ENCODE measurements around the gene RPL15.

DNA sequence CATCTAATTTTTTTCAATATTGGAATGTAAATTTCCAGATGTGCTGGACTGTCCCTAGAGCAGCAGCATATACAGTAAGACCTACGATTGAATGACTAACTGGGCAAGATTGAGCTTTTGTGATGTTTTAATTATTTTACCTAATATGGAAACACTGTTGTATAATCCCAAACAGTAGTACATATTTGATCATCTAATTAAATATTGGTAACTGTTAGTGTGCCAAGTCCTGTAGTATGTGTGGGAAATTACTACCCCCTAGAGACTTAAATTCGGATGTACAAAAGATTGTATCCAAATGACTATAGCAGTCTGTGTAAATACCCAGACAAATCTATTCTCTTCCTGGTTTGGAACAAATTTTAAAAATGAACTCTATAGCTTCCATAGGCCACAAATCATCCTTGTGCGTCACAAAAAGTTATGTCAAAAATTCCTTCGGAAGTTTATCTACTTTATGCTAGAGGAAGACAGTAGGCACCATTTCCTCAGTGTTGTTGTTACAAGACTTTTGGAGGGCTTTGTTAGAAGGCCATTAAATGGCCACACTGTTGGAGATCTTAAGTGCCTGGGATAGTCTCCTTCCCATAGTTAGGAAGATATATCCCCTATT is 41.7 kb upstream of the RPL15 start:
- TF ChIP-seq, protein P1, sequence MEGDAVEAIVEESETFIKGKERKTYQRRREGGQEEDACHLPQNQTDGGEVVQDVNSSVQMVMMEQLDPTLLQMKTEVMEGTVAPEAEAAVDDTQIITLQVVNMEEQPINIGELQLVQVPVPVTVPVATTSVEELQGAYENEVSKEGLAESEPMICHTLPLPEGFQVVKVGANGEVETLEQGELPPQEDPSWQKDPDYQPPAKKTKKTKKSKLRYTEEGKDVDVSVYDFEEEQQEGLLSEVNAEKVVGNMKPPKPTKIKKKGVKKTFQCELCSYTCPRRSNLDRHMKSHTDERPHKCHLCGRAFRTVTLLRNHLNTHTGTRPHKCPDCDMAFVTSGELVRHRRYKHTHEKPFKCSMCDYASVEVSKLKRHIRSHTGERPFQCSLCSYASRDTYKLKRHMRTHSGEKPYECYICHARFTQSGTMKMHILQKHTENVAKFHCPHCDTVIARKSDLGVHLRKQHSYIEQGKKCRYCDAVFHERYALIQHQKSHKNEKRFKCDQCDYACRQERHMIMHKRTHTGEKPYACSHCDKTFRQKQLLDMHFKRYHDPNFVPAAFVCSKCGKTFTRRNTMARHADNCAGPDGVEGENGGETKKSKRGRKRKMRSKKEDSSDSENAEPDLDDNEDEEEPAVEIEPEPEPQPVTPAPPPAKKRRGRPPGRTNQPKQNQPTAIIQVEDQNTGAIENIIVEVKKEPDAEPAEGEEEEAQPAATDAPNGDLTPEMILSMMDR (IDR thresholded peaks at IDR 0.05; ENCODE audit: insufficient read depth, low read length, poor library complexity, severe bottlenecking): no peak
- no peak for TF ChIP-seq EZH2phosphoT487 (conservative IDR thresholded peaks at IDR 0.05; ENCODE audit: low read length)

Data from SU-DHL-6 (cell line).